GF-D8 (cell line): ENCODE data around the gene SCGB1C1.
"Not testable (repeated sequence)": the region's sequence is repeated elsewhere in the genome, so short reads cannot be mapped to it uniquely, and the experiment has no call there.

Experiments used
- DNase-seq: peaks from one replicate; lab custom pipeline; 2025; lab: John Stamatoyannopoulos, UW

Gene SCGB1C1

DNA sequence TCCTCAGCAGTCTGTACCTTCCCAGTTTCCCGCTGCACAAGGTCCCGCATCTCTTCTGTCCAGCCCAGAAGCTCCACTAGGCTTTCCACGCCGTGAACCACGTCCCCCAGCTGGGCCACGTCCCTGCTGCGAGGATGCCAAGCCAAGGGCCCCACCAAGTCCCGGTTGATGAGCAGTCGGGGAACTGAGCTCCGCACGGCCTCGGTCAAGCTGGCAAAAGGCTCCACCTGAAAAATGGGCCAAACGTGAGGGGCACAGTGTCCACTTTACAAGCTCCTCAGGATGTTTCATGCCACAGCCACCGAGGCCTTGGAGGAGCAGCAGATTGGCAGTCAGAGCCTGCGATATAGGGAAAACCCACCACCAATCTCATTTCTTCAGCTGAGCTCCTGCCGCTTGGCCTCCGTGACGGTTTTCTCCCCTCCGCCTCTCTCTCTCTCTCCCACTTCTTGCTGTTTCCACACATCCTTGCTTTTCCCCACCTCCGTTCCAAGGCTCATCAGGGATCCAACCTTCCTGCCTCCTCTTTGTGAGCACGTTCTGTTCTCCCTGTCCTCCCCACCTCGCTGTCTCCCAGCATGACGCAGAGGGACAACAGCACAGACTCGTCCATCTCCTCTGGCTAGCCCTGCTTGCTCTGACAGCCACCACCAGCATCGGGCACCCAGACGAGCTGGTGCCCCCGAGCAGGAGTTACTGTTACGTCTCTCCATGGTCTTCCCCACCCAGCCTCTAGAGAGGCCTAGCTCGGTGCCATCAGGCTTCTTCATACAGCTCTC lies 26.1 kb downstream of the SCGB1C1 start:
- no peak for DNase-seq

- DNase-seq = not testable (repeated sequence)
Measured at GRCh38 chr11:220641-221215, 27.9 kb downstream of the SCGB1C1 start.

GRCh38 chr11:221539-221938 lies 28.7 kb downstream of the SCGB1C1 start:
- DNase-seq = no peak

GRCh38 chr11:221998-222789 lies 29.3 kb downstream of the SCGB1C1 start:
- no peak for DNase-seq

DNA sequence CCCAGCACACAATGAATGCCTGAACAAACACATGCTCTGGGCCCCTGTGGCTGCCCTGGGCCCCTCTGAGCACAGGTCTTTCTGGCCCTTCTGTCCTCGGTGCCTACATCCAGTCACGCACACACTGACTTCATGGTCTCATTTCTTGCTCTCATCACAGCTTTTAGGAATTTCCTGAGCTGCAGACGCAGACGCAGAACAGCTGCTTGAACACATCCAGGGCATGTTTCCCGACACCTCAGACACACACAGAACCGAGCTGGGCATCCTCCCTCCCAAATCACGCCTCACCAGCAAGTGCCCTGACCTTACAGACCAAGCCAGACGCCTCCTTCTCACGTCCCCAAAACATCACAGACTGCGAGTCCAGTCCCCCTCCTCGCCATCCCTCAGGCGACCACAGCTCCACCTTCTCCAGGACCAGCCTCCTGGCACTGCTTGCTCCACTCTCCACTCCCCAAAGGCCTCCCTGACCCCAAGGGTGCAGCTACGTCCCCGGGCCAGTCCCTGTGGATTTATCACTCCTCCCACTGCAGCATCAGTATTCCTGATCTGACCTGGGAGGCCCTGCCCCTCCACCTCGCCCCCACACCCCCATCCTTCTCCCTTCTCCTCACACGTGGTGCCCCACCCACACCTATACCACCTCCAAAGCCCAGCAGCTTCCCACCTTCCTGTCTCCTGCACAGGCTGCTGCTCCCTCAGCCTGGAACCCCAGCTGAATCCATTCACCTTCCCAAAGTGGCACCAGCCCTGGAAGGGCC lies 30.3 kb downstream of the SCGB1C1 start:
- DNase-seq = no peak

- no peak for DNase-seq
Measured at GRCh38 chr11:223884-224283, 31.0 kb downstream of the SCGB1C1 start.

DNA sequence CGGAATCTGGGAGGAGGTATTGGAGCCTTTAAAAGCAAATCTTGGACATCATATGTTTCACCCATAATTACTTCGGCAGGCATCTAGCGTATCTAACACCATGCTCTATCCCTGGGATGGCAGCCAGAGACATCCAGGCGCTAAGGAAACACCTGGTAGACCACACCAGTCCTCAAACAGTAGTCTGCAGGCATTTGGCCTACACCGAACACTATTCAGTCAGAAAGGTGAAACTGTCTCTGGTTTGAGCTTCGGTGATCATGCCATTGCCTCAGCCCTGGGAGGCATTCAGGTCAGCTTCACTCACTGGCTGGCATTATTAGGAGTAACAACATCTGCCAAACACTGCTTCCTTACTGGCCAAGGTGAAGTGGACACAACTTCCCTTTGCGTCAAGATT lies 31.5 kb downstream of the SCGB1C1 start:
- no peak for DNase-seq

DNA sequence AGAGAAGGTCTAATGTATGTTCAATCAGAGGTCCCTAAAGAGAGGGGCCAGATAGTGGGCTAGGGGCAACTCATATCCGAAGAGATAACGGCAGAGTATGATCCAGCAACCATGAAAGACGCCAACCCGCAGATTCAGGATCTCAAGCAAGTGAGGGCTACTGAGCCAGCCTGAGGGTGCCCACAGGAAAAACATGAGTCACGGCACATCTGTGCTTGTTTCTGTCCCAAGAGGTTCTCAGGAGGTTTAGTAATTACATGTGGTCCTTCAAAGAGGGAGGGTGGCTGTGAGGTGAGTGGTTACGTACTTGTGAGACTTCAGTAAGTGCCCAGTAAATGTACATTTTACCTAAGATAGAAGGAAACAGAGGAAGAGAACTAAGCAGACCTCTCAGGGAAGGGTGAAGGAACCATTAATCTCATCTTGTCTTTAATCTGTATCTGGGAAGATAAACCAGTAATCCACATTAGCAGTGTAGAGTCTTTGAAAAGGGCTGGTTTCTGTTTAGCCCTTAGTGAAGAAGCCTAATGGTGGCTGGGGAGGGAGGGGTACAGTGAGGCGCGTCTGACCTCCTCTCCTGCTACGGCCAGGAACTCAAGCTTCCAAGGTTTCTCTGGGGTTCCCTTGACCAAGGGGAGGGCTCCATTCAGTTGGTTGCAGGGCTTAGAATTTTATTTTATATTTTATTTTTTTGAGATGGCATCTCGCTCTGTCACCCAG lies 33.0 kb downstream of the SCGB1C1 start:
- DNase-seq = peak; percentile 74

- no peak for DNase-seq
Measured at GRCh38 chr11:227824-228379, 35.0 kb downstream of the SCGB1C1 start.

DNA sequence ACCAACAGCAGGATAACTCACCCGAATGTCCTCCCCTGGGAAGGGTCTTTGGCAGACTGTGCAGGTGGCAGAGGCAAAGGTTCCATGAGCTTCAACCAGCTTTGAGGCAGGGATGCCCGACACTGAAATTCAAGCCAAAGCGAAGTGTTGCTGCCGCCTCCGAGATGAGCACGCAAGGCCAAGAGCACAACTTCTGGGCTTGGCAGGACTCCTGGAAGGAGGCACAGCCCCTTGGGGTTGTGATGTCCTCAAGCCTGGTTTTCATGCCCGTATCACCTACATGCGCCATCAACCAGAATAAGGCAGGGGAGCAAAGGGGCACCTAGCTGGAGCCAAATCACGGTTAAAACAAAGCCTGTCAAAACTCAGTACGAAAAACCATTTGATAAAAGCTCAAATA lies 37.6 kb downstream of the SCGB1C1 start:
- no peak for DNase-seq

- no peak for DNase-seq
Measured at GRCh38 chr11:232783-233565, 40.1 kb downstream of the SCGB1C1 start.

- no peak for DNase-seq
Measured at GRCh38 chr11:235180-235579, 42.3 kb downstream of the SCGB1C1 start.

- DNase-seq = no peak
Measured at GRCh38 chr11:235609-235996, 42.7 kb downstream of the SCGB1C1 start.

DNA sequence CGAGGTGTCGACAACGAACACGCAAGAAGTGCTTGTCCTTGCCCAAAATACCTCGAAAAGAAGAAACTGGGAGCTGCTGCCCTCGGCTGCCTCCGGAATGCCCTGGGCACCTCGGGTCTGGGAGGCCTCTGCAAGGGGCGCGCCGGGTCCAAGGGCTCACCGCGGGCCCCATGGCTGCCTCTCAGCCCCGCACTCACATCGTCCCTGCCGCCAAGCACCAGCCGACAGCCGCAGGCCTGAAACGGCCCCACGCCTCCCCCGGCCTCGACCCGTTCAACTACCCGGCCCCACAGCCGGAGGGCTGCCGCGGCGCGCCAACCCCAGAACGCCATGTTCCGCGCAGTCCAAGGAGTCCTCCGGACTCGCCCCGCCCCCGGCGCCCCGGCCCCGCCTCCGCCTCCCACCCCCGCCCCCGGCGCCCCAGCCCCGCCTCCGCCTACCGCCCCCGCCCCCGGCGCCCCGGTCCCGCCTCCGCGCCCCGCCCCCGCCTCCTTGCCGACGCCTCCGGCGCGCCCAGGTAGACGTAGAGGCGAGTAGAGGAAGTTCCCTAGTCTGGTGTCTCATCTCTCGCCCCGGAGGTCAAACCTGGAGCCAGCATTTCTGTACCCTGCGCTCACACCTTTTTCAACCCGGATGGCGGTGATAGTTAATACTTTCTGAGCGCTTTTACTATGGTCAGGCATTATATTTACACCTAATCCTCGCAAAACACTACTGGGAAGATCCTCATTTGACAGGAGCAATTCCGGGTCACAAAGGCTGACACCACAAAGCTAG lies 43.3 kb downstream of the SCGB1C1 start, which contains the start of gene SIRT3:
SIRT3 (minus strand) TSS at position 346 of the 777 bp plus-strand sequence; CDS start at position 332, 14 bp downstream.
- peak; percentile 35 for DNase-seq

DNA sequence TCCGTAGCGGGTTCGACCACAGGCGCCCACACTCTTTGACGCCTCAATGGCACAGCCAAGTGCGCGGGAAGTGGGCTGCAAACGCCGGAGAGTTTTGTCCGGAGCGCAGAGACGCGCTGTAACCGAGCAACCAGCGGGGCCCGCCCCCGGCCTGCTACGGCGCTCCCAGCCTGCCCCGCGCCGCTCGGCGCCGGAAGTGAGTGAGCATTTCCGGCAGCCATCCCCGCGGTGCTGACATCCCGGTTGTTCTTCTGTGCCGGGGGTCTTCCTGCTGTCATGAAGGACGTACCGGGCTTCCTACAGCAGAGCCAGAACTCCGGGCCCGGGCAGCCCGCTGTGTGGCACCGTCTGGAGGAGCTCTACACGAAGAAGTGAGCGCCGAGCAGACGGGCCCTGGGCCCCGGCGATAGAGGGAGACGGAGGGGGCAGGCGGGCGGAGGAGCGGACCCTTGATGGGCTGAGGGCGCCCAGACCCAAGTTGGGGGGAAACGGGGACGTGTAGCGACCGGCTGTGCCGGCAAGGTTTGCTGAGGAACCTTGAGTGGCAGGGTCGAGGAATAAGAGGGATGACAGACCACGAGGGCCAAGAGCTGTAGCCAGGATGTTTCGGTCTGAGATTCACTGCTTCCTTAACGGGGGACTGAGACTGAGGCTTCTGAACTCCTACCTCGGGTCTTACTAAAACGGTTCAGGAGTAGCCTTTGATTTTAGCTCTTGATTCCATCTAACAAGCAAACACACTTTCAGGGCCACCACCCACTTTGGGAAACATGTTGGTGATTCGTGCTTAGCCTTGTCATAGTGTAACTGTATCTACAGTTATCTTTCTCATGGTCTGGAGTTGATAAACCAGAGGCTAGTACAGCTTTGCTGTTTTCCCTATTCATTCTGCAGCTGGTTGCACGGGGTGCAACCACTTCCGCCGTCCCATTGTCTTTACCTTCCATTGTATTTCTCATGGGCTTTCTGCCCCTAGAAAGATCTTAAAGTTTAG lies 44.2 kb downstream of the SCGB1C1 start, which contains the start of gene PSMD13:
PSMD13 (plus strand) TSS at position 203 of the 994 bp plus-strand sequence; CDS start at position 277, 74 bp downstream.
- peak; percentile 5 for DNase-seq

DNA sequence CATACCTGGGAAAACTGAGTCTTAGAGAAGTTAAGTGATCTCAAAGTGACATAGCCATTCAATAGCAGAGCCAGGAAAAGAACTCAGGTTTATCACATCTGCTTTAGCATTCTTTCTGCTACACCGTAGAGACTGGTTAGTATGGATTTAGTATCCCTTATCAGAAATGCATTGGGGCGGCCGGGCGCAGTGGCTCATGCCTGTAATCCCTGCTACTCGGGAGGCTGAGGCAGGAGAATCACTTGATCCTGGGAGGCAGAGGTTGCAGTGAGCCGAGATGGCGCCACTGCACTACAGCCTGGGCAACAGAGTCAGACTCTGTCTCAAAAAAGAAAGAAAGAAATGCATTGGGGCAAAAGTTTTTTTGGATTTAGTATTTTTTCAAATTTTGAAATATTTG lies 45.5 kb downstream of the SCGB1C1 start:
- DNase-seq = not testable (repeated sequence)

GRCh38 chr11:240315-240714 lies 47.4 kb downstream of the SCGB1C1 start:
- no peak for DNase-seq

GRCh38 chr11:241634-242033 lies 48.8 kb downstream of the SCGB1C1 start:
- DNase-seq = no peak
